HT1080 (cell line): Measurements from ENCODE around the gene RNGTT. TPM values are rescaled to one million over a fixed set of nuclear protein-coding genes. Genes with fewer than 3 reads are reported as not detected.
"Not testable (repeated sequence)": the region's sequence is repeated elsewhere in the genome, so short reads cannot be mapped to it uniquely, and the experiment has no call there.

Experiments used
- DNase-seq: peaks from one replicate; pipeline ENCODE4 v3.0.0-alpha.2; 2015; ENCODE audit warnings: low read depth
- polyA plus RNA-seq, 2 experiments: library from polyadenylated mRNA; depleted of rRNA; stranded (reverse); fragments of >200 nt; gene quantifications; 2 replicates each; pipeline ENCODE4 v1.2.3, GENCODE V29; 2015
- total RNA-seq: library from RNA; depleted of rRNA; stranded (reverse); fragments of >200 nt; shearing (Covaris generic); gene quantifications from 2 replicates; pipeline ENCODE4 v1.2.3, GENCODE V29; 2014; rRNA removed

Gene RNGTT
- 17.0 and 18.1 TPM in 2 replicates for total RNA-seq
- 16.8 and 21.8 TPM in 2 replicates for polyA plus RNA-seq (2015; cell fraction: cytosol; rRNA removed)
- polyA plus RNA-seq (2015; cell fraction: nucleus; rRNA removed) = 34.5 and 37.2 TPM in 2 replicates

GRCh38 chr6:88963139-88964090, at the start of gene RNGTT:
Gene RNGTT, minus strand, starts transcription at chr6:88963618. Its CDS starts 209 bp downstream, at chr6:88963409.
- peak; percentile 97 for DNase-seq

GRCh38 chr6:89011436-89011835, 48.0 kb upstream of the RNGTT start:
- no peak for DNase-seq

- DNase-seq = no peak
Measured at GRCh38 chr6:89010825-89011224, 47.4 kb upstream of the RNGTT start.

GRCh38 chr6:89009624-89010059, 46.2 kb upstream of the RNGTT start:
- no peak for DNase-seq

GRCh38 chr6:89008815-89009374, 45.5 kb upstream of the RNGTT start:
- no peak for DNase-seq

- DNase-seq = no peak
Measured at GRCh38 chr6:89008001-89008814, 44.8 kb upstream of the RNGTT start.

- no peak for DNase-seq
Measured at GRCh38 chr6:89007209-89008000, 44.0 kb upstream of the RNGTT start.

GRCh38 chr6:89002523-89002922, 39.1 kb upstream of the RNGTT start:
- DNase-seq = no peak

- DNase-seq = no peak
Measured at GRCh38 chr6:88997327-88997726, 33.9 kb upstream of the RNGTT start.

DNA sequence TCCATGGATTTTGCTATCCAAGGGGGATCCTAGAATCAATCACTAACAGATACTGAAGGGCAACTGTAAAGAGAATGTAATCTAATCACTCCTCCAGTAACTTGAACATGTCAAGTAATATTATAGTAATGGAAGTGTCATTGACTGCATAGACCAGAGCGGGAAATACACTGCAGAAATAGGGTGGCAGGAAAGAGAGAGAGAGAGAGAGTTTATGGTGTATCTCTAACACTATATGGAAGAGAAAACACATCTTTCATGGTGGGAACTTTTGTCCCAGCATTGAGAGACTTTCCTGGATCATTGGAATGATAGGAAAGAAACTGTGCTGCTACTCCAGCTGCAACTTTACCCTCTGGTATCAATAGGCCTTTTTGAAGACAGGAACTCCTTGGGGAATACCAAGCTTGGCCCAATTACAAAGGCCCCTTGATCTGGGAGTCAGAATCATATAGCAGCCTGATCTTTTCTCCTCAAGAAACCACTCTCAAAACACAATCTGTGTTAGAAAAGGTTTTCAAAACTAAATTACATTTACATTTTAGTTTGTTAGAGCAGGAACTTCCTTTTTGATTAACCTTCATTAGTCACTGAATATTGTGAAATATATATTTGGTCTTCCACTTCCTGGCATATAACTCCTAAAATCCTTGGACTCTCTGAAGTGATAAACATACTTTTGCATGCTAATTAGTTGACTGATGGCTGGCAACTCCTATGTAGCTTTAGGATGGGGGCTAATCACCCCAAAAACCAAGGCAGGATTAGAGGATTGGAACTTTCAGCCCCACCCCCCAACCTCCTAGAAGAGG, 29.5 kb upstream of the RNGTT start:
- no peak for DNase-seq

DNA sequence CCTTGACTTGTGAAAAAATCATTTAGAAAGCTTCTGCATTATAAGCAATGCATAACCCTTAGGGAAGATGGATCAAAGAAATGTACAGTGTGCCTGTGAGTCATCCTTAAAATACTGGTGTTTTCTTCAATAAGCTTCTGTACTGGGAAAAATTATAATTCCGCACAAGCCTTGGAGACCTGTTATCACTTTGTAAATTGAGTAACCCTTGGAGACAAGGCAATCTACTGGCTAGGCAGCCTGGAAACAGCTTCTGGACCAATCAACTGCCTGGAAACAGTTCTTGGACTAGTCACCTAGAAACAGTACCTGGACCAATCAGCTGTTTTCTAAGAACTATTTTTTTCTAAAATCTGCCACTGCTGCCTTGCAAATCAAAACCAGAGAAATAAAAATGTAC, 25.8 kb upstream of the RNGTT start:
- DNase-seq = no peak

DNA sequence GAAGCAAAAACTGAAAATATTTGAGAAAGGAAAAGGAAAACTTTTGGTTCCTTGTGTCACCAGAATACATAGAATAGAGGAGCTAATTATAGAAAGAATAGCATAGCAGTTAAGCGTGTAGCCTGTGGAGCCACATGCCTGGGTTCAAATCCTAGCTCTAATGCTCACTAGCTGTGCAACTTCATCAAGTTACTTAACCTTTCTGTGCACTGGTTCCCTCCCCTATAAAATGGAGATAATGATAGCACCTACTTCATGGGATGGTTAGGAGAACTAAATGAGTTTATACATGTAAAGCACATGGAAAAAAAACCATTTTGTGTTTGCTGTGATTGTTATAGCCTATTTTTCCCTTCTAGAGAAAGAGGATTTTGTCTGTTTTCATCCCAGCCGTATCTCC, 24.5 kb upstream of the RNGTT start:
- no peak for DNase-seq

DNA sequence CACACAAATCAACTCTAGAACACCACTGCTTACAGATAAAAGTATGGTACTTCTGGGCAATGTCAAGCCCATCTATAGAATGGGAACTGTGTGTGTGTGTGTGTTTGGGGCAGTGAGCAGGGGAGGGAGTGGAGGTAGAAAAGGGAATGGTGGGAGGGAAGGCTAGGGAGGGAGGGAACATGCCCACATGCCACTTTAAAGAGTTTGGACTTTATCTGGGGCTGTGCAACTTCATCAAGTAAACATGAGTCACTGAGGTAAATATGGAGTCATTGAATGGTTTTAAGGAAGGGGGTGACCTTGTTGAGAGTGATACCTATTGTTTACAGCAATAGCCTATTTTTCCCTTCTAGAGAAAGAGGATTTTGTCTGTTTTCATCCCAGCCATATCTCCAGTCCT, 22.5 kb upstream of the RNGTT start:
- no peak for DNase-seq

DNA sequence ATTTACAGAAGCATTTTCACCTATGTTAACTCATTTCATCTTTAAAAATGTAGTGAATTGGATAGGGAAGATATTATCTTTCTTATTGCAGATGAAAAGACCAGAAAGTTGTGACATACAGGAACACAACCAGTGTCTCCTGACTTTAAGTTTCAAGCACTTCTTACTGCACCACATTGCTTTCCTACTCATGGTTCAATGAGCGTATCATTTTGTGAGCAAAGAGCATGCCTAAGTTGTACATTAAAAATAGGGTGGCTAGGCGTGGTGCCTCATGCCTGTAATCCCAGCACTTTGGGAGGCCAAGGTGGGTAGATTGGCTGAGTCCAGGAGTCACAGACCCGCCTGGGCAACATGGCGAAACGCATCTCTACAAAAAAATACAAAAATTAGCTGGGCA, 21.2 kb upstream of the RNGTT start:
- no peak for DNase-seq

DNA sequence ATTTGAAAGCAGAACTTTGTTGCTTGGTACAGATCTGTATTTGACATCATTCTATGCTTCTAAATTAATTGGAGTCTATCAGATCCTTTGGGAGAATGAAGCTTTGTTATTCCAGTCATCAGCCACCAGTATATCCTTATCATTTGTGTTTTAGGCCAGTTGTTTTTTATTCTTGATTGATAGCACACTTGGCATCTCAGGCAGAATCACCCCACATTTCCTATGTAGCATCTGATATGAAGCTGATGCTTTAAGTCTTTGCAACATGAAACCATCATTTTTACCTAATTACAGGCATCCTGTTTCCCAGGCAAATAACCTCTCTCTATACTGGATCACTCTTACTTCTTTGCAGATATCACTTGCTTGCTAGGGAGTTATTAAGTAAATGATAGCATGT, 20.7 kb upstream of the RNGTT start:
- DNase-seq = no peak

DNA sequence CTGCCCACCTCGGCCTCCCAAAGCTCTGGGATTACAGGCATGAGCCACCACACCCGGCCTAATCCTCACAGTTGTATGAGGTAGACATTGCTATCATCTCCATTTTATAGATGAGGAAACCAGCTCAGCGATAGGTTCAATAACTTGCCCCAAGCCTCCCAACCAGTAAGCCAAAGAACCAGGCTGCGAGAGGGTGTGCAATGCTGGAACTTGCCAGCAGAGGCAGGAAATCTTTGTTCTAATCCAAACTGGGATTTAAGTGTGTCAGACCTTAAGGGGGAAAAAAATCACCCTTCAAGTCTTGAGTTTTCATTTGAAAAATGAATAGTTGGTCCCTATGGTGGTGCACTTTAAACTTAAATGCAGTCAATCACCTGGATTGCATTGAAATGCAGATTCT, 20.1 kb upstream of the RNGTT start:
- DNase-seq = no peak

DNA sequence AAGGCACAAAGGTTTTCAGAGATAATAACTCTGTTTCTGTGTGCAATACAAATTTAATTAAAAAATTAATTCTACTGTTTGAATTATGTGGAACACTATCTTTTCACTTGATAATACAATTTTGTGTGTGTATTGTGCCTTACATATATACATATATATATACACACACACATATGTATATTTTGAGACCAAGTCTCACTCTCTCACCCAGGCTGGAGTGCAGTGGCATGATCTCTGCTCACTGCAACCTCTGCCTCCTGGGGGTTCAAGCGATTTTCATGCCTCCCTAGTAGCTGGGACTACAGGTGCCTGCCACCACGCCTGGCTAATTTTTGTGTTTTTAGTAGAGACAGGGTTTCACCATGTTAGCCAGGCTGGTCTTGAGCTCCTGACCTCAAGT, 19.7 kb upstream of the RNGTT start:
- DNase-seq = not testable (repeated sequence)

GRCh38 chr6:88982720-88983119, 19.3 kb upstream of the RNGTT start:
- DNase-seq = peak; percentile 58

DNA sequence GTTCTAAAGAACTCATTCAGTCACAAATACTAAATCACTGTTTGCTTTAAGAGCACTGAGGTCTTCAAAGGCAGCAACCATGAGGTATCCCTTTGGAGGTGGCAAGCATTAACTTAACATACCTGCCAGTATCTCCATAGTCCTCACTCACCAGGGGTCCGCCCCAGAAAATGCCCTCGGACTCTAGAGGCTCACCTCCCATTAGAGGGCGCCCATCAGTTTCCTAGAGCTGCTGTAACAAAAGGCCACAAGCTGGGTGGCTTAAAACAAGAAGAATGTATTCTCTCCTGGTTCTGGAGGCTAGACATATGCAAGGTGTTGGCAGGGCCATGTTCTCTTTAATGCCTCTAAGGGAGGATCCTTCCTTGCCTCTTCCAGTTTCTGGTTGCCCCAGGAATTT, 12.0 kb upstream of the RNGTT start:
- no peak for DNase-seq
